Panc1 (cell line): ENCODE measurements around the gene FXYD3. TPM values are rescaled to one million over a fixed set of nuclear protein-coding genes. Genes with fewer than 3 reads are reported as not detected.

Experiments used
- ATAC-seq: fragments of 200-7000 bp; cut with Tn5 transposase; 2 replicates; pipeline ENCODE4 v1.9.1; 2020; ENCODE audit warnings: mild to moderate bottlenecking, moderate library complexity
- BruUV-seq: library from RNA; stranded (reverse); fragments of 400-500 nt; replicated peaks from 2 replicates; lab custom pipeline; 2021; lab: Mats Ljungman, UMichigan
- CTCF ChIA-PET: fragments of 300-600 bp; sonication (Branson Sonifier 250); formaldehyde crosslinking; loops from one replicate; lab custom pipeline; 2022; ENCODE audit warnings: antibody characterized with exemption; lab: Charles Lee
- POLR2A ChIA-PET: fragments of 300-600 bp; sonication (Branson Sonifier 250); formaldehyde crosslinking; loops from one replicate; lab custom pipeline; 2022; ENCODE audit warnings: antibody characterized with exemption; lab: Charles Lee
- DNase-seq: peaks from one replicate; pipeline ENCODE4 v3.0.0-alpha.2; 2010; ENCODE audit warnings: low read depth, low spot score
- H3K27ac ChIP-seq: 2 replicates; pipeline ENCODE4 v1.5.1; 2011; ENCODE audit warnings: mild to moderate bottlenecking, low read length, inconsistent platforms
- H3K27me3 ChIP-seq: fragments of 200-500 bp; sonication (Bioruptor generic); 2 replicates; pipeline ENCODE4 v1.6.0; 2014; ENCODE audit warnings: low read length, inconsistent platforms; ENCODE audit not compliant: control insufficient read depth, insufficient read depth
- H3K36me3 ChIP-seq: fragments of 200-500 bp; sonication (Bioruptor generic); 2 replicates; pipeline ENCODE4 v1.5.1; 2014; ENCODE audit warnings: inconsistent platforms, mild to moderate bottlenecking, low read length, moderate library complexity; ENCODE audit not compliant: control insufficient read depth, insufficient read depth
- H3K4me1 ChIP-seq: 2 replicates; pipeline ENCODE4 v1.5.1; 2011; ENCODE audit warnings: inconsistent platforms, mild to moderate bottlenecking, low read length, moderate library complexity; ENCODE audit not compliant: control insufficient read depth, insufficient read depth
- H3K4me3 ChIP-seq, 2 experiments: 2 replicates each; pipeline ENCODE4 v1.5.1; 2011 to 2012; ENCODE audit warnings: low read depth in 2 of 2, low read length in 2 of 2, mild to moderate bottlenecking in 2 of 2, inconsistent platforms in 1 of 2, moderate library complexity in 1 of 2
- H3K9me3 ChIP-seq: fragments of 200-500 bp; sonication (Bioruptor generic); 2 replicates; pipeline ENCODE4 v1.5.1; 2014; ENCODE audit warnings: low read depth, mild to moderate bottlenecking, inconsistent platforms, low read length, moderate library complexity; ENCODE audit not compliant: control insufficient read depth, insufficient read depth
- POLR2AphosphoS5 ChIP-seq: IDR thresholded peaks from 2 replicates; pipeline ENCODE4 v1.6.1; 2012; ENCODE audit warnings: mild to moderate bottlenecking, low read depth, low read length, moderate library complexity
- SIN3A ChIP-seq: IDR thresholded peaks from 2 replicates; pipeline ENCODE4 v1.6.1; 2012; ENCODE audit warnings: low read depth, mild to moderate bottlenecking, low read length, moderate library complexity, borderline replicate concordance; ENCODE audit not compliant: insufficient read depth
- TCF7L2 ChIP-seq: IDR thresholded peaks from 2 replicates; pipeline ENCODE4 v1.6.1; 2011; ENCODE audit warnings: mild to moderate bottlenecking, low read depth, low read length, inconsistent platforms
- in situ Hi-C: cut with HindIII; loops from 2 replicates; pipeline ENCODE4 v1.10.0; 2016; ENCODE audit warnings: low sequenced_read_pairs, low pct_unique_long_range_greater_than_20kb
- intact Hi-C: fragments of 100-400 bp; cut with micrococcal nuclease; formaldehyde crosslinking; loops from one replicate; pipeline ENCODE4 v1.10.0; 2022; ENCODE audit not compliant: unreplicated experiment
- total RNA-seq: library from RNA; stranded (reverse); gene quantifications from one replicate; pipeline ENCODE4 v1.2.1, GENCODE V29; 2021; ENCODE audit not compliant: unreplicated experiment
- TF ChIP-seq, protein P1 (sequence below): fragments of 450-650 bp; IDR thresholded peaks from 2 replicates; pipeline ENCODE4 v1.5.1; 2017; ENCODE audit warnings: mild to moderate bottlenecking
- TF ChIP-seq, protein P2 (sequence below), 2 experiments: IDR thresholded peaks; 2 replicates each; pipeline ENCODE4 v1.6.1; 2011 to 2012; ENCODE audit warnings: low read depth in 2 of 2, control low read depth in 1 of 2, low read length in 1 of 2, mild to moderate bottlenecking in 1 of 2, moderate library complexity in 1 of 2; ENCODE audit not compliant: insufficient read depth in 1 of 2

Gene FXYD3
- total RNA-seq, 1 experiment from 2014 or later, result not detected

- TF ChIP-seq SIN3A (no peak), POLR2AphosphoS5 (no peak)
- TF ChIP-seq, protein P1, sequence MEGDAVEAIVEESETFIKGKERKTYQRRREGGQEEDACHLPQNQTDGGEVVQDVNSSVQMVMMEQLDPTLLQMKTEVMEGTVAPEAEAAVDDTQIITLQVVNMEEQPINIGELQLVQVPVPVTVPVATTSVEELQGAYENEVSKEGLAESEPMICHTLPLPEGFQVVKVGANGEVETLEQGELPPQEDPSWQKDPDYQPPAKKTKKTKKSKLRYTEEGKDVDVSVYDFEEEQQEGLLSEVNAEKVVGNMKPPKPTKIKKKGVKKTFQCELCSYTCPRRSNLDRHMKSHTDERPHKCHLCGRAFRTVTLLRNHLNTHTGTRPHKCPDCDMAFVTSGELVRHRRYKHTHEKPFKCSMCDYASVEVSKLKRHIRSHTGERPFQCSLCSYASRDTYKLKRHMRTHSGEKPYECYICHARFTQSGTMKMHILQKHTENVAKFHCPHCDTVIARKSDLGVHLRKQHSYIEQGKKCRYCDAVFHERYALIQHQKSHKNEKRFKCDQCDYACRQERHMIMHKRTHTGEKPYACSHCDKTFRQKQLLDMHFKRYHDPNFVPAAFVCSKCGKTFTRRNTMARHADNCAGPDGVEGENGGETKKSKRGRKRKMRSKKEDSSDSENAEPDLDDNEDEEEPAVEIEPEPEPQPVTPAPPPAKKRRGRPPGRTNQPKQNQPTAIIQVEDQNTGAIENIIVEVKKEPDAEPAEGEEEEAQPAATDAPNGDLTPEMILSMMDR, result peak; percentile 97
- in situ Hi-C loops, result no loop called here
- no peak for DNase-seq
Measured at GRCh38 chr19:35066691-35067563, 48.7 kb upstream of the FXYD3 start.

GRCh38 chr19:35068941-35069634 is 46.5 kb upstream of the FXYD3 start:
- peak overlapping the region in 1 of 2 experiments; percentile 10; a peak in 1 of 4 replicates for H3K4me3 ChIP-seq
- no TSS peak for BruUV-seq
- H3K27ac ChIP-seq, result no peak overlapping the region
- ChIA-PET CTCF (interaction anchor here (0.6 to 0.7 kb wide), 2 partner anchors 22 to 39 kb away, joined by 3 to 5 read pairs; no protein-coding TSS in a partner anchor), POLR2A (no interaction called here)
- intact Hi-C loops, result loop anchor here (5.0 kb wide), 1 partner anchor 68 kb away; the partner anchor contains the start of genes FXYD1 and LGI4
- no peak for TF ChIP-seq POLR2AphosphoS5
- TF ChIP-seq, protein P1, result no peak
- no peak for TF ChIP-seq SIN3A
- TF ChIP-seq, protein P2, sequence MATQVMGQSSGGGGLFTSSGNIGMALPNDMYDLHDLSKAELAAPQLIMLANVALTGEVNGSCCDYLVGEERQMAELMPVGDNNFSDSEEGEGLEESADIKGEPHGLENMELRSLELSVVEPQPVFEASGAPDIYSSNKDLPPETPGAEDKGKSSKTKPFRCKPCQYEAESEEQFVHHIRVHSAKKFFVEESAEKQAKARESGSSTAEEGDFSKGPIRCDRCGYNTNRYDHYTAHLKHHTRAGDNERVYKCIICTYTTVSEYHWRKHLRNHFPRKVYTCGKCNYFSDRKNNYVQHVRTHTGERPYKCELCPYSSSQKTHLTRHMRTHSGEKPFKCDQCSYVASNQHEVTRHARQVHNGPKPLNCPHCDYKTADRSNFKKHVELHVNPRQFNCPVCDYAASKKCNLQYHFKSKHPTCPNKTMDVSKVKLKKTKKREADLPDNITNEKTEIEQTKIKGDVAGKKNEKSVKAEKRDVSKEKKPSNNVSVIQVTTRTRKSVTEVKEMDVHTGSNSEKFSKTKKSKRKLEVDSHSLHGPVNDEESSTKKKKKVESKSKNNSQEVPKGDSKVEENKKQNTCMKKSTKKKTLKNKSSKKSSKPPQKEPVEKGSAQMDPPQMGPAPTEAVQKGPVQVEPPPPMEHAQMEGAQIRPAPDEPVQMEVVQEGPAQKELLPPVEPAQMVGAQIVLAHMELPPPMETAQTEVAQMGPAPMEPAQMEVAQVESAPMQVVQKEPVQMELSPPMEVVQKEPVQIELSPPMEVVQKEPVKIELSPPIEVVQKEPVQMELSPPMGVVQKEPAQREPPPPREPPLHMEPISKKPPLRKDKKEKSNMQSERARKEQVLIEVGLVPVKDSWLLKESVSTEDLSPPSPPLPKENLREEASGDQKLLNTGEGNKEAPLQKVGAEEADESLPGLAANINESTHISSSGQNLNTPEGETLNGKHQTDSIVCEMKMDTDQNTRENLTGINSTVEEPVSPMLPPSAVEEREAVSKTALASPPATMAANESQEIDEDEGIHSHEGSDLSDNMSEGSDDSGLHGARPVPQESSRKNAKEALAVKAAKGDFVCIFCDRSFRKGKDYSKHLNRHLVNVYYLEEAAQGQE (IDR thresholded peaks at IDR 0.05; ENCODE audit: insufficient read depth in 1 of 2, low read depth in 2 of 2, low read length in 1 of 2), result no peak
- TF ChIP-seq TCF7L2, result no peak
- no peak for DNase-seq
- peaks cover 4% of the 10 kb centered on the region; the same call in 1 of the 2 replicates for H3K9me3 ChIP-seq
- no peaks in the 10 kb centered on the region for H3K27me3 ChIP-seq
- no peaks in the 10 kb centered on the region for H3K36me3 ChIP-seq
- ATAC-seq, result no peak
- H3K4me1 ChIP-seq, result no peaks in the 10 kb centered on the region
- in situ Hi-C loops, result no loop called here

More at GRCh38 chr19:35066691-35067563, 48.7 kb upstream of the FXYD3 start:
- peak; percentile 95 for ATAC-seq
- POLR2A ChIA-PET, result interaction anchor here (0.6 to 0.7 kb wide), 3 partner anchors 8 to 1236 kb away, joined by 3 to 14 read pairs (median 5); no protein-coding TSS in a partner anchor
- Histone ChIP-seq H3K27me3 (no peaks in the 10 kb centered on the region), H3K27ac (no peak overlapping the region), H3K9me3 (peaks cover 4% of the 10 kb centered on the region; the same call in 1 of the 2 replicates), H3K36me3 (no peaks in the 10 kb centered on the region), H3K4me3 (no peak overlapping the region), H3K4me1 (no peaks in the 10 kb centered on the region)
- intact Hi-C loops, result loop anchor here (5.0 kb wide), 1 partner anchor 70 kb away; the partner anchor contains the start of genes FXYD1 and LGI4
- CTCF ChIA-PET, result interaction anchor here (0.5 to 1.6 kb wide), 13 partner anchors 8 to 387 kb away, joined by 3 to 7 read pairs (median 5); partner anchors contain the start of gene LGI4
- no TSS peak for BruUV-seq
